ENCODE results near the gene KCNH2. TPM values are rescaled to one million over a fixed set of nuclear protein-coding genes. Genes with fewer than 3 reads are reported as not detected.

The KCNH2 gene
- total RNA-seq, 6 experiments from 2014 or later: not detected

DNA sequence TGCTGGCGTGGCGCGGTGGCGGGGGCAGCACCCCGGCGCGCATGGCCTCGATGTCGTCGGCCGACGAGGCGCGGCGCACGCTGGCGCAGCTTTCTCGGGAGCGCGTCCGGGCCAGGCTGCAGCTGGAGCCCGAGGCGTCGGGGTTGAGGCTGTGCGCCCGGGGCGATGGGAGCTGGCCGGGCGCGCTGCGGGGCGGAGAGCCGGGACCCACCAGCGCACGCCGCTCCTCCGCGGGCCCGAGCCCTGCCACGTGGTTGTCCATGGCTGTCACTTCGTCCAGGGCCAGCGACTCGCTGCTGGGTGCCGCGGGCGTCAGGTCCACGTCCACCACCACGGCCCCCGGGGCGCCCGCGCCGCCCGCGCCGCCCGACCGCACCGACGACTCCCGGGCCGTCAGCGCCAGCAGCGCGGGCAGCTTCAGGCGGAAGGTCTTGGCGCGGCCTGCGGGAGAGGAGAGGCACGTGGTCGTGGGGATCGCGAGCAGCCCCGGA is 20.0 kb downstream of the KCNH2 start:
- no peak for DNase-seq
- TF ChIP-seq, protein P1, sequence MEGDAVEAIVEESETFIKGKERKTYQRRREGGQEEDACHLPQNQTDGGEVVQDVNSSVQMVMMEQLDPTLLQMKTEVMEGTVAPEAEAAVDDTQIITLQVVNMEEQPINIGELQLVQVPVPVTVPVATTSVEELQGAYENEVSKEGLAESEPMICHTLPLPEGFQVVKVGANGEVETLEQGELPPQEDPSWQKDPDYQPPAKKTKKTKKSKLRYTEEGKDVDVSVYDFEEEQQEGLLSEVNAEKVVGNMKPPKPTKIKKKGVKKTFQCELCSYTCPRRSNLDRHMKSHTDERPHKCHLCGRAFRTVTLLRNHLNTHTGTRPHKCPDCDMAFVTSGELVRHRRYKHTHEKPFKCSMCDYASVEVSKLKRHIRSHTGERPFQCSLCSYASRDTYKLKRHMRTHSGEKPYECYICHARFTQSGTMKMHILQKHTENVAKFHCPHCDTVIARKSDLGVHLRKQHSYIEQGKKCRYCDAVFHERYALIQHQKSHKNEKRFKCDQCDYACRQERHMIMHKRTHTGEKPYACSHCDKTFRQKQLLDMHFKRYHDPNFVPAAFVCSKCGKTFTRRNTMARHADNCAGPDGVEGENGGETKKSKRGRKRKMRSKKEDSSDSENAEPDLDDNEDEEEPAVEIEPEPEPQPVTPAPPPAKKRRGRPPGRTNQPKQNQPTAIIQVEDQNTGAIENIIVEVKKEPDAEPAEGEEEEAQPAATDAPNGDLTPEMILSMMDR (IDR thresholded peaks at IDR 0.05): no peak
- Mint-ChIP-seq H3K9me3 (no peaks in the 10 kb centered on the region), H3K4me3 (no peak overlapping the region), H3K27me3 (ENCODE audit: insufficient read depth) (peaks cover 34% of the 10 kb centered on the region), H3K27ac (no peak overlapping the region), H3K4me1 (ENCODE audit: low read depth) (peaks cover 10% of the 10 kb centered on the region), H3K36me3 (ENCODE audit: low read depth) (no peaks in the 10 kb centered on the region)

DNA sequence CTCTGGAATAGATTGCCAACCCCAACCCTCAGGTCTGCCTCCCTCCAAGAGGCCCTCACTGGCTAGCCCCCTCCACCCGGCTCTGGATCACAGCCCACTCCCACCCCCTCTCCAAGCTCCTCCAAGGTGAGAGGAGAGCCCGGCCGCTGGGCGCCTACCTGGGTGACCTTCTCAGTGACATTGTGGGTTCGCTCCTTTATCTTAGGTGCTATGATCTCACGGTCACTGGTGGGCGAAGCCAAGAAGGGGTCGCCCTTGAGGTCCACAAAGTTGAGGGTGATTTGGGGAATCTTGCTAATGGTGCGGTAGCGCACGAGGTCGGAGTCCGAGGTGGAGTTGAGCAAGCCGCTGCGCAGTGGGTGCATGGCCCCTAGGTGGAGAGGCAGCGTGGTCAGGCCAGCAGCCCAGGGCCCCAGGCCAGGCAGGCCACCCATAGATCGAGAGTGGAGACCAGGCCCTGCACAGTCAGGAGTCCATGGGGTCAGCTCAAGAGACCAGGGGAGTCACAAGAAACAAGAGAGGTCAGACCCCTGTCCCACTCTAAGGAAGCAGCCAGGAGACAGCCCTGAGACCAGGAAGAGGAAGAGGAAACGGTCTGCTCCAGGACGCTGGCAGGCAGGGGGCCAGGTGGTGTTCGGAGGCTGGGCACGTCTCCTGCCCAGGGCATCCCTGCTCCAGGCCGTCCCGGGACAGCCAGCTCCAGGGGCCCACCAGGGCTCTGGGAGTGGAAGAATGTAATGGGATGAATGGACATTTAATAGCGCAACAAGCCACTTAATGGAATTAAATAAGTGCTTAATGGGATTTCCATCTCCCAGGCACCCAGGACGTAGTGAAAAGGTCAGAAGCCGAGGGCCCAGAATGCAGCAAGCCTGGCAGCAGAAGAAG is 20.7 kb downstream of the KCNH2 start:
- peaks cover 35% of the 10 kb centered on the region for H3K27me3 Mint-ChIP-seq (ENCODE audit: insufficient read depth)
- H3K4me1 Mint-ChIP-seq (ENCODE audit: low read depth): peaks cover 4% of the 10 kb centered on the region
- H3K9me3 Mint-ChIP-seq: no peaks in the 10 kb centered on the region
- no peak for DNase-seq
- no peak overlapping the region for H3K27ac Mint-ChIP-seq
- TF ChIP-seq, protein P1 (IDR thresholded peaks at IDR 0.05): no peak
- H3K4me3 Mint-ChIP-seq: no peak overlapping the region
- no peaks in the 10 kb centered on the region for H3K36me3 Mint-ChIP-seq (ENCODE audit: low read depth)

DNA sequence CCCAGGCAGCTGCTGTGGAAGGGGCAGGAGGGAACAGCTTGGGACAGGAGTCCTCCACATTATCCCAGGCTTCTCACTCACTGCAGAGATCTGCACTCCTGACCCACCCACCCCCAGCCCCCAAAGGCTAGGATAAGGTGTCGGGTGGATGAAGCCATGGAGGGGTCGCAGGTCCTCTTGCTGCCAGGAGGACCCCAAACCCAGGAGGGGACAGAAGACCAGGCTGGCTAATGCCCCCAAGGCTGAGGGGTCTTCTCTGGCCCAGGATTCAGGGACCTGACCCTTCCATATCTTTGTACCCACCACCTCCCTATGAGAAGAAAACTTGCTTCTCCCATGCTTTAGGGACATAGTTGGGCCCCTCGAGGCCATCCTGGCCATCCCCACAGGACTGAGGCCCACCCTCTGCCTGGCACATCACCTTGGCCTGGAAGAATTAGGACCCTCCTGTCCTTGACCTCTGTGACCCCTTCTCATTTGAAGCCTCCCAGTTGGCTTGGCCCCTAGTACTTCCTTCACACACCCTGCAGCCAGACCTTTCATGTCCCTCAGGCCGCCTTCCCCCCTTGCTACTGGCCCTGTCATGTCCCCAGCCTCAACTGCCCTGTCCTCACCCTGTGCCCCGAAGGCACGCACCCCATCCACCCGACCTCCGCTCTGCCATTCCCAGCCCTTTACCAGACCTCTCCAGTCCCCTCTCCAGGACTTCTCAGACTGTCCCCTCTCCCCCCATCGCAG is 21.6 kb downstream of the KCNH2 start:
- no peaks in the 10 kb centered on the region; the same call in 1 of the 2 replicates for H3K4me1 Mint-ChIP-seq (ENCODE audit: low read depth)
- H3K4me3 Mint-ChIP-seq: no peak overlapping the region
- TF ChIP-seq, protein P1 (IDR thresholded peaks at IDR 0.05): no peak
- no peaks in the 10 kb centered on the region for H3K9me3 Mint-ChIP-seq
- H3K27me3 Mint-ChIP-seq (ENCODE audit: insufficient read depth): peaks cover 33% of the 10 kb centered on the region
- no peak overlapping the region for H3K27ac Mint-ChIP-seq
- H3K36me3 Mint-ChIP-seq (ENCODE audit: low read depth): no peaks in the 10 kb centered on the region
- DNase-seq: no peak

DNA sequence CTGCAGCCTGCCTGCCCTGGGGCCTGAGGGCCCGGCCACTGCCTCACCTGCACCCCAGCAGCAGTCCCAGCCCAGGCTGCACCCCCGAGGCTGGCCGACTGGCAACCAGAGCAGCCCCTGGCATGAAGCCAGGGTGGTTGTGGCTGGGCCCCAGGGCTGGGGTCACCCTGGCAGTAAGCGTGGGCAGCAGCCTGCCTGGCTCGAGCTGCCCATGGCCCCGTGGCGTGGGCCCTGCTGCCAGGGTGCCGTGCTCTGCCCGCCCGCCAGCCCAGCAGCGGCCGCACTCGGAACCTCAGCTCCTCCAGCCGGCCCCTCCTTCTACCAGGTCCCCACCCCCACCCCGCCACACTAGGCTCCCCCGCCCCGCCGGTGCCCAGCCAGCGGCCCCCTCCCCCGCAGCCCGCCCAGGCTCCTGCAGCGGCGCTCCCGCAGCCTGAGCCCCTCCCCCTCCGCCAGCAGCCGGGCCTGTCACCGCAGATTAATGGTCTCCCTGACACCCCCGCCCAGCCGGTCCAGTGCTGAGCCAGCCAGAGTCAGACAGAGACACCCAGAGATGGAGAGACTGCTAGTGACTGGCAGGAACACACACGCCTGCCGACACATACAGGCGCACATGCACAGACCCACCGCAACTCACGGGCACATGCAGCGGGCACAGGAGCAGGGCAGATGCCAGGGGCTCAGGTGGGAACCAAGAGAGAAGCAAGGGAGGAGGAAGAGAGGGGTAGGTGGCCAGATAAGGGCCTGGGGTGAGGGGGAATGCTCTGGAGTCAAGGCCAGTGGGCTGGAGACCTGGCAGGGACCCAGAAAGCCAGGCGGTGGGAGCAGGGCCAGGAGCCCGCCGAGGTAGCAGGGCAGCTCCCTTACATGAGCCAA is 22.4 kb downstream of the KCNH2 start:
- no peak overlapping the region for H3K4me3 Mint-ChIP-seq
- no peak overlapping the region for H3K27ac Mint-ChIP-seq
- H3K27me3 Mint-ChIP-seq (ENCODE audit: insufficient read depth): peaks cover 30% of the 10 kb centered on the region
- no peaks in the 10 kb centered on the region for H3K9me3 Mint-ChIP-seq
- TF ChIP-seq, protein P1 (IDR thresholded peaks at IDR 0.05): no peak
- no peaks in the 10 kb centered on the region; the same call in 1 of the 2 replicates for H3K4me1 Mint-ChIP-seq (ENCODE audit: low read depth)
- no peaks in the 10 kb centered on the region for H3K36me3 Mint-ChIP-seq (ENCODE audit: low read depth)
- no peak for DNase-seq

DNA sequence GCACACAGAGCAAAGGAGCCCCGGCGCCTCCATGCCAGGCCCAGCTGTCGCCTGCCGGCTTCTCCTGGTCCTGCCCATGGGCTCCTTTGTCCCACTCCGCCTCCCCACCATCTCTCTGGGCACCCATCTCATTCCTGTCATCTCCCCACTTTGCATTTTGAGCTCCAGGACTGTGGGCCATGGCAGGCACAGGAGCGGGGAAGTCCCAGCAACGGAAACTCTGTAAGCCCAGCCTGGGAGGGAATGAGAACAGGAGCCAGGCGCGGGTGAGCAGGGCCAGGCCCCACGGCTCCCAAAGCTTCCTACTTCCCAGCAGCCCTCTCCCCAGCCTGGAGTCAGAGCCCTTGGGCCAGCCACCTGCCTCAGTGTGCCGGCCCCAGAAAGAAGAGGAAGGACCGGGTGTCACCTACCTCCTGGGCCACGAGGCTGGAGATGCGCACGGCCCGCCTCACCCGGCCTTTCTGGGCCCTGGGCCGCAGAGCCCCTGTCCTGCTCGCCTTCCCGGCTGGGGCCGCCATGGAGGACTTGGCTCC is 23.1 kb downstream of the KCNH2 start:
- Mint-ChIP-seq H3K36me3 (ENCODE audit: low read depth) (no peaks in the 10 kb centered on the region), H3K27me3 (ENCODE audit: insufficient read depth) (peaks cover 26% of the 10 kb centered on the region), H3K4me1 (ENCODE audit: low read depth) (no peaks in the 10 kb centered on the region; the same call in 1 of the 2 replicates), H3K9me3 (no peaks in the 10 kb centered on the region), H3K27ac (no peak overlapping the region), H3K4me3 (no peak overlapping the region)
- TF ChIP-seq, protein P1 (IDR thresholded peaks at IDR 0.05): no peak
- no peak for DNase-seq

All from HFFc6 (cell line).